H9 (cell line): ENCODE results near the gene BSG. TPM values are rescaled to one million over a fixed set of nuclear protein-coding genes. Genes with fewer than 3 reads are reported as not detected.

Experiments
- DNase-seq: peaks from one replicate; pipeline ENCODE4 v3.0.0-alpha.2; 2017
- H2AFZ ChIP-seq: one replicate; pipeline ENCODE4 v1.6.1; 2013; ENCODE audit warnings: mild to moderate bottlenecking, low read length, control low read depth, moderate library complexity
- H2AK5ac ChIP-seq: 2 replicates; pipeline ENCODE4 v1.6.1; 2013; ENCODE audit warnings: low read length, control low read depth, mixed read lengths; ENCODE audit not compliant: insufficient read length
- H2BK120ac ChIP-seq: one replicate; pipeline ENCODE4 v1.6.1; 2013; ENCODE audit warnings: low read depth, mild to moderate bottlenecking, low read length, control low read depth, inconsistent platforms; ENCODE audit not compliant: poor library complexity, severe bottlenecking
- H2BK12ac ChIP-seq: 2 replicates; pipeline ENCODE4 v1.6.1; 2013; ENCODE audit warnings: low read length, control low read depth, mixed read lengths, low read depth; ENCODE audit not compliant: insufficient read length
- H2BK15ac ChIP-seq: 2 replicates; pipeline ENCODE4 v1.6.1; 2013; ENCODE audit warnings: low read depth, low read length, control low read depth
- H2BK20ac ChIP-seq: one replicate; pipeline ENCODE4 v1.6.1; 2013; ENCODE audit warnings: low read depth, mild to moderate bottlenecking, low read length, control low read depth, inconsistent platforms; ENCODE audit not compliant: poor library complexity, severe bottlenecking
- H2BK5ac ChIP-seq: 2 replicates; pipeline ENCODE4 v1.6.1; 2013; ENCODE audit warnings: low read length, control low read depth, mixed read lengths; ENCODE audit not compliant: insufficient read length
- H3K14ac ChIP-seq: 2 replicates; pipeline ENCODE4 v1.6.1; 2013; ENCODE audit warnings: low read length, control low read depth; ENCODE audit not compliant: insufficient read depth
- H3K18ac ChIP-seq: 2 replicates; pipeline ENCODE4 v1.6.1; 2013; ENCODE audit warnings: low read depth, mild to moderate bottlenecking, mixed read lengths, low read length, control low read depth; ENCODE audit not compliant: insufficient read length
- H3K23ac ChIP-seq: 2 replicates; pipeline ENCODE4 v1.6.1; 2013; ENCODE audit warnings: low read length, control low read depth, mixed read lengths, low read depth; ENCODE audit not compliant: insufficient read length
- H3K23me2 ChIP-seq: 2 replicates; pipeline ENCODE4 v1.6.1; 2013; ENCODE audit warnings: low read depth, mild to moderate bottlenecking, mixed read lengths, low read length, control low read depth; ENCODE audit not compliant: insufficient read length, poor library complexity, severe bottlenecking
- H3K27ac ChIP-seq: 2 replicates; pipeline ENCODE4 v1.5.1; 2013; ENCODE audit warnings: low read length, control low read depth, mixed read lengths, low read depth; ENCODE audit not compliant: insufficient read length
- H3K27me3 ChIP-seq: 2 replicates; pipeline ENCODE4 v1.6.1; 2013; ENCODE audit warnings: low read length, control low read depth, inconsistent platforms; ENCODE audit not compliant: insufficient read depth
- H3K4ac ChIP-seq: 2 replicates; pipeline ENCODE4 v1.6.1; 2013; ENCODE audit warnings: low read depth, mild to moderate bottlenecking, control low read depth, inconsistent platforms, low read length, moderate library complexity
- H3K4me1 ChIP-seq: 2 replicates; pipeline ENCODE4 v1.6.1; 2013; ENCODE audit warnings: low read length, control low read depth, inconsistent platforms; ENCODE audit not compliant: insufficient read depth
- H3K4me2 ChIP-seq: 2 replicates; pipeline ENCODE4 v1.6.1; 2013; ENCODE audit warnings: low read length, control low read depth, mixed read lengths; ENCODE audit not compliant: insufficient read length, insufficient read depth
- H3K56ac ChIP-seq: 2 replicates; pipeline ENCODE4 v1.6.1; 2013; ENCODE audit warnings: low read depth, mild to moderate bottlenecking, mixed read lengths, low read length, control low read depth; ENCODE audit not compliant: insufficient read length
- H3K79me1 ChIP-seq: 2 replicates; pipeline ENCODE4 v1.6.1; 2013; ENCODE audit warnings: low read depth, mild to moderate bottlenecking, moderate library complexity, low read length, control low read depth, inconsistent platforms; ENCODE audit not compliant: insufficient read depth, poor library complexity, severe bottlenecking
- H3K79me2 ChIP-seq: 2 replicates; pipeline ENCODE4 v1.6.1; 2013; ENCODE audit warnings: low read length, control low read depth, inconsistent platforms; ENCODE audit not compliant: insufficient read depth
- H3K9ac ChIP-seq: 2 replicates; pipeline ENCODE4 v1.6.1; 2013; ENCODE audit warnings: low read length, control low read depth, mixed read lengths; ENCODE audit not compliant: insufficient read length; ENCODE audit errors: extremely low read depth
- H3K9me3 ChIP-seq: one replicate; pipeline ENCODE4 v1.6.1; 2013; ENCODE audit warnings: low read depth, low read length, inconsistent platforms; ENCODE audit not compliant: control insufficient read depth
- H3T11ph ChIP-seq: one replicate; pipeline ENCODE4 v1.6.1; 2013; ENCODE audit warnings: mild to moderate bottlenecking, low read length, control low read depth, inconsistent platforms
- H4K20me1 ChIP-seq: one replicate; pipeline ENCODE4 v1.6.1; 2013; ENCODE audit not compliant: control insufficient read depth, insufficient read length, insufficient read depth
- H4K5ac ChIP-seq: 2 replicates; pipeline ENCODE4 v1.6.1; 2013; ENCODE audit warnings: low read depth, mild to moderate bottlenecking, mixed read lengths, low read length, control low read depth; ENCODE audit not compliant: insufficient read length
- H4K8ac ChIP-seq: replicated peaks from 2 replicates; pipeline ENCODE4 v1.6.1; 2013; ENCODE audit warnings: low read length, control low read depth, mixed read lengths, low read depth; ENCODE audit not compliant: insufficient read length
- H4K91ac ChIP-seq: 2 replicates; pipeline ENCODE4 v1.6.1; 2013; ENCODE audit warnings: low read depth, mild to moderate bottlenecking, moderate library complexity, mixed read lengths, low read length, control low read depth; ENCODE audit not compliant: insufficient read length
- H3K27ac Mint-ChIP-seq, 3 experiments: 2 replicates in 2 of 3; 3 replicates in 1 of 3; pipeline ENCODE4 v1.8.0; 2020 to 2021; ENCODE audit warnings: mixed read lengths in 3 of 3, mild to moderate bottlenecking in 1 of 3, moderate library complexity in 1 of 3
- H3K27me3 Mint-ChIP-seq: 2 replicates; pipeline ENCODE4 v1.8.0; 2021; ENCODE audit warnings: low read depth, mild to moderate bottlenecking, moderate library complexity, mixed read lengths
- H3K36me3 Mint-ChIP-seq, 3 experiments: 2 replicates in 2 of 3; 3 replicates in 1 of 3; pipeline ENCODE4 v1.8.0; 2020 to 2021; ENCODE audit warnings: low read depth in 3 of 3, mixed read lengths in 3 of 3; ENCODE audit not compliant: insufficient read depth in 1 of 3
- H3K4me1 Mint-ChIP-seq, 2 experiments: 2 replicates each; pipeline ENCODE4 v1.8.0; 2020; ENCODE audit warnings: mixed read lengths in 2 of 2
- H3K4me3 Mint-ChIP-seq, 2 experiments: 2 replicates in 1 of 2; 3 replicates in 1 of 2; pipeline ENCODE4 v1.8.0; 2020 to 2021; ENCODE audit warnings: mild to moderate bottlenecking in 2 of 2, mixed read lengths in 2 of 2, moderate library complexity in 1 of 2
- H3K9me3 Mint-ChIP-seq, 2 experiments: 2 replicates in 1 of 2; 3 replicates in 1 of 2; pipeline ENCODE4 v1.8.0; 2020; ENCODE audit warnings: mild to moderate bottlenecking in 2 of 2, mixed read lengths in 2 of 2, moderate library complexity in 1 of 2
- WGBS: extraction: QIAGEN DNeasy Blood & Tissue Kit; methylation state at CpG from one replicate; pipeline ENCODE4 v1.1.7; 2013; ENCODE audit warnings: missing lambda C conversion rate, low lambda C conversion rate, mixed read lengths; ENCODE audit not compliant: insufficient read length; ENCODE audit errors: extremely low coverage; 5-methylcytosine and 5-hydroxymethylcytosine counted together
- total RNA-seq: library from RNA; stranded (reverse); gene quantifications from 2 replicates; pipeline ENCODE4 v1.2.1, GENCODE V29; 2021
- TF ChIP-seq, protein P1 (sequence below): fragments of 200-600 bp; sonication (generic); conservative IDR thresholded peaks from 3 replicates; pipeline ENCODE4 v1.8.0; 2021; ENCODE audit warnings: antibody characterized with exemption, mild to moderate bottlenecking

BSG gene
- total RNA-seq, 1 experiment from 2014 or later = 715 TPM

DNA sequence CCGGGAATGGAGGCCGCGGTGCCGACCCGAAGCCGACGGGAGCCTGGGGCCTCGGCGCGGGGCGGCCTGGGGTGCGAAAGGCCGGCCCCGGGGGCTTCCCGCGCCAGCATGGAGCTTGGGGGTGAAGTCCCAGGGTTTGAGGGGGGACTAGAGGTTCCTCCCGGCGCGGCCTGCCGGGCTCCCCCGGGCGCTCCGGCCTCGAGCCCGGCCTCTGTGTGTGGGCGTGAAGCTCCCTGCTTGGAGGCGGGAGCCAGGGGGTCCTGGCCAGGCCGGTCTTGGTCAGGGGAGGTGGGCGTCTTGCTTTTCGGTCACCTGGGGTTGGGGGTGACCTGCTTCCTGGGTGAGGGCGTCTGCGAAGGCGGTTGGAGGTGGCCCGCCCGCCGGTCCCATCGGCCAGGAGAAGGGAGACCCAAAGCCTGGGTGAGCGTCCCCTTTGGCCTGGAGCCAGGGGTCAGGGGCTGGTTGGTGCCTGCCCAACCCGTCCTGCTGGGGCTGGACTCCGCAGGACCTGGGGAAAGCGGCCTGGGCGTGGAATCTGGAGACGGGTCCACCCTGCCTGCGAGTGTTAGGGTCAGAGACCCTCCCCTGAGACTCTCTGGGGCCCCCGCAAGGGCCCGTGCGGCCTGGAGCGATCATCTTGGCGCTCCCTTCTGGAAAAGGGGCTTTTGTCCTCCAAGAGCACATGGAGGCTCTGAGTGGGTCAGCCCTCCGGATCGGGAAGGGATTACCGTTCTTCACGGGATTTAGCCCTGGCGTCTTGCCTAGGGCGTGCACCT, 535 bp downstream of the BSG start:
- peak; percentile 36 for DNase-seq
- Histone ChIP-seq H3T11ph (no peak overlapping the region), H4K20me1 (peaks cover 2% of the 10 kb centered on the region), H2BK15ac (no peak overlapping the region), H4K8ac (no peak overlapping the region), H3K4me1 (no peaks in the 10 kb centered on the region; the same call in 1 of the 2 replicates), H2BK120ac (no peak overlapping the region), H3K9ac (peak overlapping the region; percentile 95), H2BK5ac (no peak overlapping the region), H3K27ac (no peak overlapping the region), H3K56ac (no peak overlapping the region), H3K18ac (peak overlapping the region; percentile 77), H3K4ac (peak overlapping the region; percentile 10), H2BK20ac (no peak overlapping the region), H4K5ac (no peak overlapping the region), H3K23ac (no peak overlapping the region), H2BK12ac (no peak overlapping the region), H3K9me3 (no peaks in the 10 kb centered on the region), H3K27me3 (no peaks in the 10 kb centered on the region), H3K4me2 (peak overlapping the region; percentile 95), H2AK5ac (no peak overlapping the region), H3K23me2 (peaks cover 15% of the 10 kb centered on the region), H3K79me1 (peaks cover 3% of the 10 kb centered on the region), H3K14ac (peak overlapping the region; percentile 80), H4K91ac (peak overlapping the region; percentile 79), H3K79me2 (peaks cover 46% of the 10 kb centered on the region), H2AFZ (no peak overlapping the region)
- Mint-ChIP-seq H3K9me3 (peaks cover 13% of the 10 kb centered on the region in 2 experiments), H3K36me3 (peaks cover 11 to 24% (median 17%) of the 10 kb centered on the region in 3 experiments), H3K27me3 (peaks cover 19% of the 10 kb centered on the region), H3K4me3 (peak overlapping the region; percentile 86 to 91), H3K27ac (peak overlapping the region; percentile 16 to 94 (median 85); a peak in 3 of 7 replicates), H3K4me1 (peaks cover 24 to 44% of the 10 kb centered on the region in 2 experiments)
- WGBS = no CpG with 5 or more reads among the region's 55 CpGs
- TF ChIP-seq, protein P1, sequence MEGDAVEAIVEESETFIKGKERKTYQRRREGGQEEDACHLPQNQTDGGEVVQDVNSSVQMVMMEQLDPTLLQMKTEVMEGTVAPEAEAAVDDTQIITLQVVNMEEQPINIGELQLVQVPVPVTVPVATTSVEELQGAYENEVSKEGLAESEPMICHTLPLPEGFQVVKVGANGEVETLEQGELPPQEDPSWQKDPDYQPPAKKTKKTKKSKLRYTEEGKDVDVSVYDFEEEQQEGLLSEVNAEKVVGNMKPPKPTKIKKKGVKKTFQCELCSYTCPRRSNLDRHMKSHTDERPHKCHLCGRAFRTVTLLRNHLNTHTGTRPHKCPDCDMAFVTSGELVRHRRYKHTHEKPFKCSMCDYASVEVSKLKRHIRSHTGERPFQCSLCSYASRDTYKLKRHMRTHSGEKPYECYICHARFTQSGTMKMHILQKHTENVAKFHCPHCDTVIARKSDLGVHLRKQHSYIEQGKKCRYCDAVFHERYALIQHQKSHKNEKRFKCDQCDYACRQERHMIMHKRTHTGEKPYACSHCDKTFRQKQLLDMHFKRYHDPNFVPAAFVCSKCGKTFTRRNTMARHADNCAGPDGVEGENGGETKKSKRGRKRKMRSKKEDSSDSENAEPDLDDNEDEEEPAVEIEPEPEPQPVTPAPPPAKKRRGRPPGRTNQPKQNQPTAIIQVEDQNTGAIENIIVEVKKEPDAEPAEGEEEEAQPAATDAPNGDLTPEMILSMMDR = no peak
